ENCODE data around the gene AARS2. TPM values are rescaled to one million over a fixed set of nuclear protein-coding genes. Genes with fewer than 3 reads are reported as not detected.
"Not testable (repeated sequence)": the region's sequence is repeated elsewhere in the genome, so short reads cannot be mapped to it uniquely, and the experiment has no call there.

Gene AARS2
- total and polyA plus RNA-seq, 2 of the 4 experiments (the other 2 are of a cell fraction) = 9.1 to 10.4 TPM

GRCh38 chr6:44317136-44317631 is 4.0 kb upstream of the AARS2 start:
- ATAC-seq (ENCODE audit: low read depth); CTCF ChIA-PET; in situ Hi-C loops (cut with MboI; ENCODE audit: low sequenced_read_pairs): not testable (repeated sequence)

More at GRCh38 chr6:44317136-44317631, 4.0 kb upstream of the AARS2 start:
- H2AK9ac ChIP-seq (replicated peaks; ENCODE audit: low read depth, low read length, poor library complexity); H4K5ac ChIP-seq (ENCODE audit: low read depth, low read length); H3K56ac ChIP-seq (ENCODE audit: extremely low read depth, insufficient read depth, low read length); H4K8ac ChIP-seq (ENCODE audit: low read depth in 2 of 2, low read length in 2 of 2); H3K23ac ChIP-seq (ENCODE audit: low read depth, low read length); H3K79me1 ChIP-seq (ENCODE audit: low read depth in 1 of 2, low read length in 2 of 2); dilution Hi-C loops (cut with HindIII; ENCODE audit: low sequenced_read_pairs, unreplicated experiment); H3K9me3 ChIP-seq (ENCODE audit: control insufficient read depth, insufficient read depth, low read length); H3K9ac ChIP-seq (ENCODE audit: low read depth, low read length); H3K4me3 ChIP-seq (ENCODE audit: insufficient read depth, low read depth, low read length); H4K20me1 ChIP-seq (ENCODE audit: insufficient read depth, low read length); H2AFZ ChIP-seq (replicated peaks; ENCODE audit: low read length, poor library complexity); H3K4ac ChIP-seq (ENCODE audit: low read depth, low read length); H3K4me2 ChIP-seq (ENCODE audit: low read depth, low read length); H2BK15ac ChIP-seq (ENCODE audit: low read depth, low read length); H3K4me1 ChIP-seq (ENCODE audit: control insufficient read depth, insufficient read depth, low read length); H2BK5ac ChIP-seq (ENCODE audit: low read depth, low read length, poor library complexity, severe bottlenecking); H3K18ac ChIP-seq (ENCODE audit: low read depth, low read length); DNase-seq; H4K91ac ChIP-seq (ENCODE audit: insufficient read depth, low read depth, low read length); H3K36me3 ChIP-seq (ENCODE audit: control insufficient read depth, insufficient read depth, low read length); H3K9me1 ChIP-seq (ENCODE audit: insufficient read depth, low read length); H3K14ac ChIP-seq (replicated peaks; ENCODE audit: low read depth, low read length); H3K27ac ChIP-seq (ENCODE audit: insufficient read depth, low read length); intact Hi-C loops (cut with micrococcal nuclease); H2BK20ac ChIP-seq (ENCODE audit: low read depth, low read length); POLR2A ChIA-PET (ENCODE audit: unreplicated experiment); BruUV-seq (replicated peaks); H2AK5ac ChIP-seq (ENCODE audit: low read depth, low read length); H2BK120ac ChIP-seq (ENCODE audit: low read depth, low read length): not testable (repeated sequence)
- WGBS, 2 experiments (ENCODE audit: extremely low coverage in 2 of 2, insufficient read length in 1 of 2) = no CpG with 5 or more reads among the region's 9 CpGs
- peaks cover 31% of the 10 kb centered on the region for H3K27me3 ChIP-seq (ENCODE audit: control insufficient read depth, insufficient read depth, low read length)

All from IMR-90 (cell line).